Mesenchymal stem cell (in vitro differentiated cells and primary cell): Measurements from ENCODE around the gene GRK3.

Source experiments
- DNase-seq: peaks from one replicate; pipeline ENCODE4 v3.0.0-alpha.2; 2013
- H2AFZ ChIP-seq: one replicate; pipeline ENCODE4 v1.6.1; 2013; ENCODE audit warnings: low read depth, mild to moderate bottlenecking, control low read depth, inconsistent platforms, low read length, moderate library complexity
- H2AK5ac ChIP-seq: 2 replicates; pipeline ENCODE4 v1.6.1; 2013; ENCODE audit warnings: low read length, moderate library complexity, mild to moderate bottlenecking, inconsistent platforms; ENCODE audit not compliant: severe bottlenecking
- H2BK120ac ChIP-seq: one replicate; pipeline ENCODE4 v1.6.1; 2013; ENCODE audit warnings: low read depth, mild to moderate bottlenecking, inconsistent platforms, low read length, moderate library complexity
- H2BK12ac ChIP-seq, 2 experiments: one replicate each; pipeline ENCODE4 v1.6.1; 2013; ENCODE audit warnings: inconsistent platforms in 2 of 2, low read length in 2 of 2, mild to moderate bottlenecking in 2 of 2, moderate library complexity in 2 of 2, control low read depth in 1 of 2
- H2BK15ac ChIP-seq: one replicate; pipeline ENCODE4 v1.6.1; 2013; ENCODE audit warnings: mild to moderate bottlenecking, low read depth, inconsistent platforms; ENCODE audit not compliant: poor library complexity, severe bottlenecking
- H2BK5ac ChIP-seq: 2 replicates; pipeline ENCODE4 v1.6.1; 2013; ENCODE audit warnings: low read depth, mild to moderate bottlenecking, low read length, control low read depth, inconsistent platforms; ENCODE audit not compliant: poor library complexity, severe bottlenecking
- H3K14ac ChIP-seq, 2 experiments: one replicate each; pipeline ENCODE4 v1.6.1; 2013; ENCODE audit warnings: inconsistent platforms in 2 of 2, low read length in 2 of 2, control low read depth in 1 of 2, mild to moderate bottlenecking in 1 of 2, moderate library complexity in 1 of 2
- H3K18ac ChIP-seq, 2 experiments: one replicate each; pipeline ENCODE4 v1.6.1; 2013; ENCODE audit warnings: inconsistent platforms in 2 of 2, low read length in 2 of 2, control low read depth in 1 of 2, low read depth in 1 of 2, mild to moderate bottlenecking in 1 of 2
- H3K23ac ChIP-seq, 2 experiments: one replicate each; pipeline ENCODE4 v1.6.1; 2013; ENCODE audit warnings: inconsistent platforms in 2 of 2, low read length in 2 of 2, mild to moderate bottlenecking in 2 of 2, moderate library complexity in 2 of 2, control low read depth in 1 of 2
- H3K27ac ChIP-seq: 2 replicates; pipeline ENCODE4 v1.5.1; 2013; ENCODE audit warnings: mild to moderate bottlenecking, moderate library complexity, low read length, control low read depth, inconsistent platforms; ENCODE audit not compliant: poor library complexity, severe bottlenecking
- H3K27me3 ChIP-seq, 2 experiments: 2 replicates each; pipeline versions ENCODE4 v1.6.1 to v1.7.0; 2013; ENCODE audit warnings: low read length in 2 of 2, mild to moderate bottlenecking in 2 of 2, moderate library complexity in 2 of 2, control low read depth in 1 of 2, inconsistent platforms in 1 of 2; ENCODE audit not compliant: control insufficient read depth in 1 of 2, insufficient read depth in 1 of 2
- H3K36me3 ChIP-seq, 2 experiments: 2 replicates each; pipeline versions ENCODE4 v1.6.1 to v1.7.0; 2013; ENCODE audit warnings: low read length in 2 of 2, control low read depth in 1 of 2, inconsistent platforms in 1 of 2, low read depth in 1 of 2, mild to moderate bottlenecking in 1 of 2; ENCODE audit not compliant: insufficient read depth in 2 of 2, control insufficient read depth in 1 of 2
- H3K4ac ChIP-seq, 2 experiments: one replicate each; pipeline ENCODE4 v1.6.1; 2013; ENCODE audit warnings: inconsistent platforms in 2 of 2, low read length in 2 of 2, mild to moderate bottlenecking in 2 of 2, moderate library complexity in 2 of 2, control low read depth in 1 of 2, low read depth in 1 of 2
- H3K4me1 ChIP-seq: 2 replicates; pipeline ENCODE4 v1.6.1; 2013; ENCODE audit warnings: low read depth, low read length, control low read depth; ENCODE audit not compliant: control insufficient read depth, insufficient read depth
- H3K4me2 ChIP-seq: 2 replicates; pipeline ENCODE4 v1.6.1; 2013; ENCODE audit warnings: low read length, mild to moderate bottlenecking, inconsistent platforms; ENCODE audit not compliant: poor library complexity, severe bottlenecking
- H3K4me3 ChIP-seq, 2 experiments: 2 replicates each; pipeline versions ENCODE4 v1.5.1 to v1.7.0; 2013; ENCODE audit warnings: low read length in 2 of 2, mild to moderate bottlenecking in 2 of 2, control low read depth in 1 of 2, low read depth in 1 of 2; ENCODE audit not compliant: insufficient read depth in 1 of 2
- H3K79me1 ChIP-seq: replicated peaks from 2 replicates; pipeline ENCODE4 v1.6.1; 2013; ENCODE audit warnings: mild to moderate bottlenecking, control low read depth, low read length, inconsistent platforms; ENCODE audit not compliant: poor library complexity, severe bottlenecking
- H3K9ac ChIP-seq: 2 replicates; pipeline ENCODE4 v1.7.0; 2013; ENCODE audit warnings: mild to moderate bottlenecking, low read length, moderate library complexity
- H3K9me3 ChIP-seq: 2 replicates; pipeline ENCODE4 v1.7.0; 2013; ENCODE audit warnings: mild to moderate bottlenecking, low read length; ENCODE audit not compliant: control insufficient read depth
- H4K8ac ChIP-seq: one replicate; pipeline ENCODE4 v1.6.1; 2013; ENCODE audit warnings: inconsistent platforms, mild to moderate bottlenecking, low read length, moderate library complexity
- H4K91ac ChIP-seq: one replicate; pipeline ENCODE4 v1.6.1; 2013; ENCODE audit warnings: mild to moderate bottlenecking, low read length, inconsistent platforms
- WGBS: methylation state at CpG from one replicate; pipeline ENCODE4 v1.1.7; 2013; ENCODE audit warnings: mixed read lengths; 5-methylcytosine and 5-hydroxymethylcytosine counted together

The GRK3 gene

GRCh38 chr22:25689631-25690030, 125.2 kb downstream of the GRK3 start:
- Histone ChIP-seq H3K9ac (no peak overlapping the region), H3K9me3 (no peaks in the 10 kb centered on the region), H3K14ac (no peak overlapping the region), H4K91ac (no peak overlapping the region), H3K27ac (no peak overlapping the region), H2BK12ac (no peak overlapping the region), H2BK5ac (no peak overlapping the region), H3K79me1 (no peaks in the 10 kb centered on the region), H2AK5ac (no peak overlapping the region), H3K4ac (no peak overlapping the region), H3K18ac (no peak overlapping the region), H3K4me2 (no peak overlapping the region), H3K36me3 (peaks cover 0 to 1% of the 10 kb centered on the region in 2 experiments), H2BK15ac (no peak overlapping the region), H3K4me1 (no peaks in the 10 kb centered on the region), H2AFZ (no peak overlapping the region), H3K23ac (no peak overlapping the region), H3K4me3 (no peak overlapping the region), H2BK120ac (no peak overlapping the region), H4K8ac (no peak overlapping the region), H3K27me3 (no peaks in the 10 kb centered on the region)
- WGBS: 100% methylated on average over 1 of the region's 2 CpGs
- no peak for DNase-seq

DNA sequence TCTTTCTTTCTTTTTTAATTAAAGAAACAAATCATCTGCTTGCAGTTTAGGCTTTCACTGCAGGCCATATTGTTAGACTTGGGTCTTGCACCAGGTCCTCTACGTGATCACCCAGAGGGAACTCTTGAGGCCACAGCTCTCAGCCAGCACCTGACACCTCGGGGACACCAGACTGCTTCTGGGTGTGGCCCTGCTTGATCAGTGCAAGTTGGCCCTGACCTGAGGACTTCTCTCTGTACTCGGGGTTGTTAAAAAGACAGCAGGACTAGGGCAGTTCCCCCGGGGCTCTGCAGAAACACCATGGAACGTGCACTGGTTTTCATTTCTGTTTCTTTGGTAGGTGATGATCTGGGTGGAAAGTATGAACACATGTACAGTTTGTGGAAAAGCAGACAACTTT, 126.3 kb downstream of the GRK3 start:
- Histone ChIP-seq H2BK5ac (no peak overlapping the region), H3K9ac (no peak overlapping the region), H4K91ac (no peak overlapping the region), H3K9me3 (no peaks in the 10 kb centered on the region), H3K4ac (no peak overlapping the region), H2BK12ac (no peak overlapping the region), H2AFZ (no peak overlapping the region), H2AK5ac (no peak overlapping the region), H2BK15ac (no peak overlapping the region), H3K36me3 (peaks cover 0 to 8% of the 10 kb centered on the region in 2 experiments), H3K4me2 (no peak overlapping the region), H3K27me3 (no peaks in the 10 kb centered on the region), H4K8ac (no peak overlapping the region), H3K14ac (no peak overlapping the region), H3K79me1 (no peaks in the 10 kb centered on the region), H3K18ac (no peak overlapping the region), H3K23ac (no peak overlapping the region), H3K4me3 (no peak overlapping the region), H3K4me1 (no peaks in the 10 kb centered on the region), H2BK120ac (no peak overlapping the region), H3K27ac (no peak overlapping the region)
- no peak for DNase-seq
- WGBS: 88% methylated on average over 5 of the region's 5 CpGs

DNA sequence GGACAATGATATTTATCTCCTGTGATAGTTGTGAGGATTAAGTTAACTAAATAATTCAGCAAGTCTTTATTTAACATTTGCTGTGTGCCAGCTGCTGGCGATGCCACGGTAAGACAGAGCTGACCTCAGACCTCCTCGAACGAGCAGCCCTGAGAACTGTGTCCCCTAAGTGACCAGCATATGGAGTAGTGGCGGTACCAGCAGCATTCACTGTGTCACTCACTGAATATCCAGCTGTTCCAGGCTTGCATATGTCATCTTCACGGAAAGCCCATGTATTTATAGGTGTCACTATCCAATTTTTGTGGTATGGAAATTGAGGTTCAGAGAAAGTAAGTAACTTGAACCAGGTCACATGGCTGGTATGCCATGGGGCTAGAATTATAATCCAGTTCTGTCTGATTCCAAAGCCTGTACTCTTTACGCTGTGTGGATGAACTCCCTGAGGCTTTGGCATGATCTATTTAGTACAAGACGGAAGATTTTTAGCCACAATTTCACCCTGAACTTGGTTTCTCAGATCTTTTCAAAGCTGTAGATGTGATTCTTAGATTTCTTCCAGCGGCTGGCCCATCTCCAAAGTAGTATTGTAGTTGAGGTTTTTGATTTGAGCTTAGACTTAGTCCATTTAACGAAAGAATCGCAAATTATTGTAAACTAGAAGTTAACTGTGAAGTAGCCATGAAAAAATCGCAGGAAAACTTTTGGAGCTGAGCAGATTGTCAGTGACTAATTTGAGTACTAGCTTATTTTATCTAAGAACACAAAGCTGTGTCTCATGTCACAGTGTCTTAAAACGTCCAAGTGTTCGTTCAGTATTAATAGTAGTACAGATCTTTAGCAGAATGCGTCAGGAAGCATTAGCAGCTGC, 128.2 kb downstream of the GRK3 start:
- H2BK12ac ChIP-seq: no peak overlapping the region
- no peak overlapping the region for H3K4me3 ChIP-seq
- no peak overlapping the region for H4K8ac ChIP-seq
- peaks cover 0 to 8% of the 10 kb centered on the region in 2 experiments for H3K36me3 ChIP-seq
- H3K79me1 ChIP-seq: no peaks in the 10 kb centered on the region
- no peak overlapping the region for H2AFZ ChIP-seq
- no peak overlapping the region for H3K18ac ChIP-seq
- H3K9me3 ChIP-seq: no peaks in the 10 kb centered on the region
- WGBS: 91% methylated on average over 15 of the region's 15 CpGs
- H2AK5ac ChIP-seq: no peak overlapping the region
- H4K91ac ChIP-seq: no peak overlapping the region
- H2BK15ac ChIP-seq: no peak overlapping the region
- no peak overlapping the region for H3K9ac ChIP-seq
- H3K14ac ChIP-seq: no peak overlapping the region
- no peaks in the 10 kb centered on the region for H3K4me1 ChIP-seq
- no peak overlapping the region for H3K27ac ChIP-seq
- H2BK120ac ChIP-seq: no peak overlapping the region
- no peak overlapping the region for H2BK5ac ChIP-seq
- no peak overlapping the region for H3K4ac ChIP-seq
- peaks cover 0 to 9% of the 10 kb centered on the region in 2 experiments for H3K27me3 ChIP-seq
- no peak overlapping the region for H3K4me2 ChIP-seq
- H3K23ac ChIP-seq: no peak overlapping the region
- DNase-seq: no peak

GRCh38 chr22:25693268-25693565, 128.7 kb downstream of the GRK3 start:
- Histone ChIP-seq H2BK5ac (no peak overlapping the region), H3K4ac (no peak overlapping the region), H3K79me1 (no peaks in the 10 kb centered on the region), H3K14ac (no peak overlapping the region), H2AK5ac (no peak overlapping the region), H3K23ac (no peak overlapping the region), H4K91ac (no peak overlapping the region), H2BK120ac (no peak overlapping the region), H3K27ac (no peak overlapping the region), H2AFZ (no peak overlapping the region), H3K9ac (no peak overlapping the region), H3K4me1 (no peaks in the 10 kb centered on the region), H3K18ac (no peak overlapping the region), H2BK12ac (no peak overlapping the region), H4K8ac (no peak overlapping the region), H3K4me3 (no peak overlapping the region), H3K27me3 (peaks cover 0 to 13% of the 10 kb centered on the region in 2 experiments), H2BK15ac (no peak overlapping the region), H3K9me3 (no peaks in the 10 kb centered on the region), H3K4me2 (no peak overlapping the region), H3K36me3 (peaks cover 0 to 8% of the 10 kb centered on the region in 2 experiments)
- WGBS: 96% methylated on average over 4 of the region's 4 CpGs
- DNase-seq: no peak
